GM21390 (cell line): ENCODE results near the gene NMNAT2.
"Not testable (repeated sequence)": the region's sequence is repeated elsewhere in the genome, so short reads cannot be mapped to it uniquely, and the experiment has no call there.

ENCODE experiments used
- ATAC-seq: cut with Tn5 transposase; IDR thresholded peaks from one replicate; pipeline ENCODE4 v1.9.1; 2021; ENCODE audit not compliant: unreplicated experiment

The NMNAT2 gene

GRCh38 chr1:183240853-183241252 is 177.3 kb downstream of the NMNAT2 start:
- not testable (repeated sequence) for ATAC-seq

- no peak for ATAC-seq
Observed at GRCh38 chr1:183240526-183240825, 177.7 kb downstream of the NMNAT2 start.

- ATAC-seq: no peak
Observed at GRCh38 chr1:183239793-183240525, 178.2 kb downstream of the NMNAT2 start.

- ATAC-seq: no peak
Observed at GRCh38 chr1:183239220-183239742, 178.9 kb downstream of the NMNAT2 start.

- ATAC-seq: no peak
Observed at GRCh38 chr1:183238071-183238470, 180.1 kb downstream of the NMNAT2 start.

- no peak for ATAC-seq
Observed at GRCh38 chr1:183237046-183237445, 181.1 kb downstream of the NMNAT2 start.

- no peak for ATAC-seq
Observed at GRCh38 chr1:183236158-183236725, 181.9 kb downstream of the NMNAT2 start.

GRCh38 chr1:183235503-183235902 is 182.7 kb downstream of the NMNAT2 start:
- ATAC-seq: no peak

GRCh38 chr1:183234660-183235476 is 183.3 kb downstream of the NMNAT2 start:
- ATAC-seq: no peak

GRCh38 chr1:183233113-183233512 is 185.1 kb downstream of the NMNAT2 start:
- no peak for ATAC-seq

- no peak for ATAC-seq
Observed at GRCh38 chr1:183231545-183231944, 186.6 kb downstream of the NMNAT2 start.

GRCh38 chr1:183230413-183230812 is 187.8 kb downstream of the NMNAT2 start:
- no peak for ATAC-seq

GRCh38 chr1:183228347-183229220 is 189.6 kb downstream of the NMNAT2 start:
- no peak for ATAC-seq

- ATAC-seq: peak; percentile 81
Observed at GRCh38 chr1:183227422-183228346, 190.5 kb downstream of the NMNAT2 start.

- no peak for ATAC-seq
Observed at GRCh38 chr1:183226963-183227362, 191.2 kb downstream of the NMNAT2 start.

- no peak for ATAC-seq
Observed at GRCh38 chr1:183226361-183226760, 191.8 kb downstream of the NMNAT2 start.

- ATAC-seq: no peak
Observed at GRCh38 chr1:183223467-183223866, 194.7 kb downstream of the NMNAT2 start.

GRCh38 chr1:183222909-183223308 is 195.3 kb downstream of the NMNAT2 start:
- no peak for ATAC-seq

GRCh38 chr1:183219616-183220009 is 198.6 kb downstream of the NMNAT2 start:
- ATAC-seq: no peak
